HG03103 (cell line): ENCODE data around the gene GTPBP2.
A peak's percentile ranks its signal among the peaks of the same experiment; 100 is the strongest.

Experiments used
- ATAC-seq: cut with Tn5 transposase; IDR thresholded peaks from one replicate; pipeline ENCODE4 v1.9.1; 2021; ENCODE audit warnings: low read depth; ENCODE audit not compliant: unreplicated experiment

Gene GTPBP2

DNA sequence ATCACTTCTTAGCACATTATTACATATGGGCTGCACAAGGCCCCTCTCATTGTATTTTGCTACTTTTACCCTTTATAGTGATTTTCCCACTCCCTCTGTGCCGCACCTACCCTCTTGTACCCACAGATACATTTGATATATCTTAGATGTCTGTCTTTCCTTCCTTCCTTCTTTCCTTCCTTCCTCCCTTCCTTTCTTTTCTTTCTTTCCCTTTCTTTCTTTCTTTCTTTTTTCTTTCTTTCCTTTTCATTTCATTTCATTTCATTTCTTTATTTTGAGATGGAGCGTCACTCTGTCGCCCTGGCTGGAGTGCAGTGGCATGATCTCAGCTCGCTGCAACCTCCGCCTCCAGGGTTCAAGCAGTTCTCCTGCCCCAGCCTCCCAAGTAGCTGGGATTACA lies 40.9 kb downstream of the GTPBP2 start:
- no peak for ATAC-seq

DNA sequence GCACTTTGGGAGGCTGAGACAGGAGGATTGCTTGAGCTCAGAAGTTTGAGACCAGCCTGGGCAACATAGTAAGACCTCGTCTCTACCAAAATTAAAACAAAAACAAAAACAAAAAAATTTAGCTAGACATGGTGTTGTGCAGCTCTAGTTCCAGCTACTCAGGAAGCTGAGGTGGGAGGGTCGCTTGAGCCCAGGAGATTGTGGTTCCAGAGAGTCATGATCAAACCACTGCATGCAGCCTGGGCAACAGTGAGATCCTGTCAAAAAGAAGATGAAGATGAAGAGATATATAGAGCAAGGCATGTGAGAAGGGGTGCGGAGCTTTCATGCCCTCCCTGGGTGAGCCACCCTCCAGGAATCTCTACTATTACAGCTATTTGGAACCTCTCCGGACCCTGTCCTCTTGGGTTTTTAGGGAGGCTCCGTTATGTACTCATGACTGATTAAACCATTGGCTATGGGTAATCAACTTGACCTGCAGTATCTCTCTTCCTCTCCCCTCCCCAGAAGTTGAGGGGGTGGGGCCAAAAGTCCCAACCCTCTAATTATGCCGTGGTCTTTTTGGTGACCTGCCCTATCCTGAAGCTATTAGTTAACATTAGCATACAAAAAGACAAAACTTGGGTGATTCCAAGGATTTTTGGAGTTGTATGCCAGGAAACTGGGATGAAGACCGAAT lies 44.0 kb downstream of the GTPBP2 start:
- no peak for ATAC-seq

DNA sequence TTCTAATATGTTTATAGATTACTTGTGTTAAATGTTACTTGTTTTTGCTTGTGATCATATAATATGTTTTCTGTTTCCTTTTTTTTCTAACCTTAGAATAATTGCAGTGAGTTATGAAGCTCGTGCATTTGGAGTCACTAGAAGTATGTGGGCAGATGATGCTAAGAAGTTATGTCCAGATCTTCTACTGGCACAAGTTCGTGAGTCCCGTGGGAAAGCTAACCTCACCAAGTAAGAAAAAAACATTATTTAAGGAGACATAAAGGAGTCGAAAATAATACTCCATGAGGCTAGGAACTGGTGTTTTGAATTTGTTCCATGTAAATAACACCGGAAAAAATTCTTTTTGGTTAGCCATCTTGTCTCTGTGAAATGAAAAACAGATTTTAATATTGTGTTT lies 46.2 kb downstream of the GTPBP2 start:
- ATAC-seq, result no peak

DNA sequence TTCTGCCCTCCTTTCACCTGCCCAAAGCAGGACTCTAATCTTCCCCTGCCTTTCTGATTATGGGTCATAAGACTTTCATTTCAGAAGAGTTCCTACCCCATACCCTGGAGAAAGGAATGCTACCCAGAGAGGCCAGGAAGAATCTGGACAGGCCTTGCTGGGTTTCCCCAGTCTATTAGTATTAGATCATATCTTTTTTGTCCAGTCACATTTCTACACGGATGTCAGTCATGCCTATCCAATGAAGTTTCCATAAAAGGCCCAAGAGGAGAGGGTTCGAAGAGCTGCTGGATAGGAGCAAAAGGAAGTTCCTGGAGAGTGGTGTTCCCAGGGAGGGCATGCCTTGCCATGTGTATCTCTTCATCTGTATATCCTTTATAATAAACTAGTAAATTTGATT lies 49.9 kb downstream of the GTPBP2 start:
- no peak for ATAC-seq

DNA sequence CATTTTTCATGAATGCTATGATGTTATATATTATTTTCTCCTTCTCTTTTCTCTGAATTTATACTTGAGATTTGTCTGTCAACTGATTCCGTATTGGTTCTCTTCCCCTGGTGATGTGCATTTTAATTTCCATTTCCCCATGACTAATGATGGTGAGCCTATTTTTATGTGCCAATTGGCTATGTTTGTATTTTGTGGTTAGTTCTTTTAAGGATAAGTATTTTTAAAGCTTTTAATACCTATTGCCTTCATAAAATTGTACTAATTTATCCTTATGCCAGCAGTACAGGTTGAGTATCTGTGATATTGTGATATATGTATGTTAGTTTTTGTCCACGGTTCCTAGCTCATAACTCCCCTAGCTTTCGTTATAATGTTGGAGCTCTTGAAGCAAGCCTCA lies 50.3 kb downstream of the GTPBP2 start:
- no peak for ATAC-seq

DNA sequence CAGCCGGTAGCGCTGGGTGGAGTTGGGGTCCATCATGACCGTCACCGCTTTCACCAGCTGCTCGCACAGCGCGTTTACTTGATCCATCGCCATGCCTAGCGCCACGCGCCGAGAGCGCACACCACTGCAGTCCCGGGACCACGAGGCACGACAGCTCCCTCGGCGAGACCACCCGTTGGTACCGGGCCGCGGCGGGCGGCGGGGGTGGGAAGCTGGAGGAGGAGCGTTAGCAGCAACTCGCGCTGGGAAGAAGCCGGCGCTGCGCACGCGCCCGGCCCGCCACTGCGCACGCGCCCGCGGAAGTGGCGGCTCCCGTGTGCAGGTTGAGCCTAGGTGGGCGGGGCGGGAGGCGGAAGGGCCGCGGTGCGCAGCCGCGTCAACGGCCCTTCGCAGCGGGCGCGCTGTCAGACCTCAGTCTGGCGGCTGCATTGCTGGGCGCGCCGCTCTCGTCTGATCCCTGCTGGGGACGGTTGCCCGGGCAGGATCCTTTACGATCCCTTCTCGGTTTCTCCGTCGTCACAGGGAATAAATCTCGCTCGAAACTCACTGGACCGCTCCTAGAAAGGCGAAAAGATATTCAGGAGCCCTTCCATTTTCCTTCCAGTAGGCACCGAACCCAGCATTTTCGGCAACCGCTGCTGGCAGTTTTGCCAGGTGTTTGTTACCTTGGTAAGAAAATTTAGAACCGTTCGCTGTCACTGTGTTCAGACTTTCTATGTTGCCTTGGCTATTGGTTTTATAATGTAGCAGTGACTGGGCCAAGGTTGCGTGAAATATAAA lies 53.1 kb downstream of the GTPBP2 start, which contains the start of the genes POLH and XPO5:
POLH (plus strand) TSS at position 414 of the 780 bp plus-strand sequence. CDS start 6,135 bp downstream, outside the sequence.
XPO5 (minus strand) TSS at position 267 of the 780 bp plus-strand sequence; CDS start at position 93, 174 bp downstream.
- ATAC-seq, result peak; percentile 71

DNA sequence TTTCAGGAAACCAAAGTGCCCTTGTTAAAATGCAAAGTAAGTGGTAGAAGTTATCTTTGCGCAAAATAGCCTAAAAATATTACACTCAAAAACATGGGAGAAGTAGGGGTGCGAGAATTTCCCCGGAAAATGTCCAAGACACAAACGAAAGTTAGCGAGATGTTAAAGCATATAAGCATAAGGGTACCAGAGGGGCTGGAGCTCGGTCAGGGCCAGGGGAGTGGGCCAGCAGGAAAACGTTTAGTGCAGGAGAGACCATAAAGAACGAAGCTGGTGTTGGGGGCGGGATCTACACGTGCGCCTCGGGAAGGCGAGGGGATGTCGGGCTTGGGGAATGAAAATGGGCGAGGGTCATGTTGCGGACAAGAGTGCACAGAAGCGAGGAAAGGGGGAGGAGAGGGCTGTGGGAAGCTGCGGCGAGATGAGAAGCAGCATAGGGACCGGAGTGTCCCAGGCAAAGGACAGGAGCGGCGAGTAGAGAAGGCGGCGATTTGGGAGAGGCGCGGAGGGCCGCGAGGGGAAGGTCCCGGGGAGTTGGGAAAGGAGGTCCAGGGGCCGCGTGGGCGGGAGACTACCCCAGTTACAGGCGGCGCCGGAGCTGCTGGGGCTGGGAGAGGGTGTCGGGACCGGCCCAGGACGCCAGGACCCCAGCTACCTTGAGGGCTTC lies 53.8 kb downstream of the GTPBP2 start:
- ATAC-seq, result no peak

DNA sequence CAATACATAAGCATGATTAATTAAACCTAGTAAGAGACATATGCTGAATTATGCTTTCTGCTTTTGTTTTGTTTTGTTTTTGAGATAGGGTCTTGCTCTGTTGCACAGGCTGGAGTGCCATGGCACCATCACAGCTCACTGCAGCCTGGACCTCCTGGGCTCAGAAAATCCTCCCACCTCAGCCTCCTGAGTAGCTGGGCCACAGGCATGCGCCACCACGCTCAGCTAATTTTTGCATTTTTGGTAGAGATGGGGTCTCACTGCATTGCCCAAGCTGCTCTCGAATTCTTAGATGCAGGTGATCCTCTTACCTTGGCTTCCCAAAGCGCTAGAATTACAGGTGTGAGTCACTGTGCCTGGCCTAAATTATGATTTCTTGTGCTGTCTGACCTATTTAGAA lies 57.0 kb downstream of the GTPBP2 start:
- no peak for ATAC-seq

DNA sequence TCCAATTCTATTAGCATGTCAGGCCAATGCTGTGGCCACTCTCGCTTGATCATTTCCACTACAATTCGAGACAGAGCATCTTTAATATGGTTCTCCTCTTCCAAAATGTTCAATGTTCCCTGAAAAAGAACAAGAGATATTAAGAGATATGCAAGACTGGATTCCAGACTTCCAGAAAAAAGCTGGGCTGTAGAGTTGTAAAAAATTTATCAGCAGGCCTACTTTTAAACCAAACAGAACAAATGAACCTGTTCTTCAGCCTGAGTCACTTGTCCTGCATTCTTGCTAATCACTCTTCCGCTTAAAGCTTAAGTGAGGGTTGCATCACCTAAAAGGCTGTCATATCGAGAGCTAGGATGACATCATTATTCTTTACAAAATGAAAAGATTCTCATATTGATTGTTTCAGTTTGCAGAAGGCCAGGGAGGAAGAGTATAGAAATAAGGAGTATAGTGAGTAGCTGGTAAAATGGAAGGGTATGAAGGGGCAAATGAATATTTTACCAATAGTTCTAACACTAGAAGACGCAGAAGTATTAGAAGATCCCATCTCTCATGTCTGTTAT lies 58.1 kb downstream of the GTPBP2 start:
- no peak for ATAC-seq
